HepG2 (cell line): Measurements from ENCODE around the gene CASZ1. TPM values are rescaled to one million over a fixed set of nuclear protein-coding genes. Genes with fewer than 3 reads are reported as not detected.

Experiments used
- BATF2 ChIP-seq: sonication (generic); formaldehyde crosslinking; IDR thresholded peaks from 2 replicates; pipeline ENCODE4 v1.8.0; 2022; ENCODE audit warnings: mild to moderate bottlenecking, missing genetic modification reagents, moderate library complexity
- FIP1L1 ChIP-seq: fragments of 200-400 bp; formaldehyde crosslinking; IDR thresholded peaks from 2 replicates; pipeline ENCODE4 v1.6.1; 2018; ENCODE audit warnings: low read depth, mild to moderate bottlenecking, low read length, moderate library complexity, borderline replicate concordance; ENCODE audit not compliant: insufficient read depth
- FLYWCH1 ChIP-seq: sonication (generic); formaldehyde crosslinking; IDR thresholded peaks from 2 replicates; pipeline ENCODE4 v1.8.1; 2023; ENCODE audit warnings: mild to moderate bottlenecking, missing genetic modification reagents
- FOXA3 ChIP-seq: IDR thresholded peaks from 2 replicates; pipeline ENCODE4 v1.6.1; 2016; ENCODE audit warnings: missing genetic modification reagents, missing compliant biosample characterization
- ISX ChIP-seq: sonication (generic); formaldehyde crosslinking; conservative IDR thresholded peaks from 2 replicates; pipeline ENCODE4 v1.5.0; 2020; ENCODE audit warnings: missing genetic modification reagents
- KDM5A ChIP-seq: fragments of 200-600 bp; sonication (generic); IDR thresholded peaks from 2 replicates; pipeline ENCODE4 v1.7.0; 2018; ENCODE audit warnings: antibody characterized with exemption, mild to moderate bottlenecking, low read length, borderline replicate concordance
- MAFG ChIP-seq: sonication (generic); formaldehyde crosslinking; IDR thresholded peaks from 2 replicates; pipeline ENCODE4 v1.5.1; 2020; ENCODE audit warnings: mild to moderate bottlenecking, missing genetic modification reagents
- MATR3 ChIP-seq: sonication (generic); formaldehyde crosslinking; IDR thresholded peaks from 2 replicates; pipeline ENCODE4 v1.4.0; 2020; ENCODE audit warnings: missing genetic modification reagents
- MTF2 ChIP-seq: sonication (generic); formaldehyde crosslinking; IDR thresholded peaks from 2 replicates; pipeline ENCODE4 v1.5.0; 2020; ENCODE audit warnings: missing genetic modification reagents, borderline replicate concordance
- PATZ1 ChIP-seq: sonication (generic); formaldehyde crosslinking; IDR thresholded peaks from 2 replicates; pipeline ENCODE4 v1.4.0; 2020; ENCODE audit warnings: missing genetic modification reagents
- RAD21 ChIP-seq: fragments of 450-650 bp; formaldehyde crosslinking; IDR thresholded peaks from 2 replicates; pipeline ENCODE4 v1.5.0; 2020; ENCODE audit warnings: mild to moderate bottlenecking
- RXRA ChIP-seq: sonication (generic); formaldehyde crosslinking; IDR thresholded peaks from 2 replicates; pipeline ENCODE4 v1.5.1; 2020; ENCODE audit warnings: missing genetic modification reagents
- RXRB ChIP-seq: IDR thresholded peaks from 2 replicates; pipeline ENCODE4 v1.6.1; 2016; ENCODE audit warnings: borderline replicate concordance, missing genetic modification reagents, missing compliant biosample characterization
- STAG1 ChIP-seq: sonication (generic); formaldehyde crosslinking; IDR thresholded peaks from 2 replicates; pipeline ENCODE4 v1.4.0; 2020; ENCODE audit warnings: missing genetic modification reagents
- TFAP4 ChIP-seq: sonication (generic); IDR thresholded peaks from 2 replicates; pipeline ENCODE4 v1.6.1; 2016; ENCODE audit warnings: low read depth, borderline replicate concordance
- ZBTB2 ChIP-seq: sonication (generic); formaldehyde crosslinking; IDR thresholded peaks from 2 replicates; pipeline ENCODE4 v1.8.0; 2022; ENCODE audit warnings: low read depth, missing genetic modification reagents
- ZBTB33 ChIP-seq: sonication (generic); formaldehyde crosslinking; IDR thresholded peaks from 2 replicates; pipeline ENCODE4 v1.4.0; 2020; ENCODE audit warnings: missing genetic modification reagents
- ZBTB42 ChIP-seq: sonication (generic); formaldehyde crosslinking; IDR thresholded peaks from 2 replicates; pipeline ENCODE4 v1.5.0; 2020; ENCODE audit warnings: mild to moderate bottlenecking, missing genetic modification reagents
- ZKSCAN1 ChIP-seq: fragments of 150-350 bp; IDR thresholded peaks from 2 replicates; pipeline ENCODE4 v1.6.1; 2014; ENCODE audit warnings: low read length
- ZNF501 ChIP-seq: sonication (generic); formaldehyde crosslinking; IDR thresholded peaks from 2 replicates; pipeline ENCODE4 v1.5.1; 2020; ENCODE audit warnings: mild to moderate bottlenecking, moderate library complexity, missing genetic modification reagents
- ZNF605 ChIP-seq: sonication (generic); formaldehyde crosslinking; IDR thresholded peaks from 2 replicates; pipeline ENCODE4 v1.8.0; 2022; ENCODE audit warnings: mild to moderate bottlenecking, missing genetic modification reagents
- ZNF614 ChIP-seq: IDR thresholded peaks from 2 replicates; pipeline ENCODE4 v1.6.1; 2018; ENCODE audit warnings: missing biosample characterization, missing genetic modification reagents, inconsistent platforms, borderline replicate concordance
- ZNF619 ChIP-seq: sonication (generic); formaldehyde crosslinking; IDR thresholded peaks from 2 replicates; pipeline ENCODE4 v1.4.0; 2020; ENCODE audit warnings: mild to moderate bottlenecking, missing genetic modification reagents
- polyA plus RNA-seq, 8 experiments: library from polyadenylated mRNA; depleted of rRNA in 3 of 8; stranded (reverse) in 7 of 8; unstranded in 1 of 8; fragments of >200 nt; fragmentation: Illumina TruSeq in 4 of 8; extraction: Trizol in 4 of 8; gene quantifications; 2 replicates each; pipeline versions ENCODE4 v1.2.1 to v1.2.3, GENCODE V29; 2011 to 2016; ENCODE audit warnings: low read depth in 4 of 8, missing spikeins in 1 of 8, mixed read lengths in 1 of 8; ENCODE audit not compliant: insufficient read depth in 1 of 8
- total RNA-seq, 5 experiments: library from RNA; depleted of rRNA; stranded (reverse); fragments of >200 nt; fragmentation: Illumina TruSeq; extraction: Trizol; gene quantifications; 2 replicates each; pipeline ENCODE4 v1.2.3, GENCODE V29; 2016; ENCODE audit warnings: low read depth in 1 of 5

Gene CASZ1
- total and polyA plus RNA-seq, 2 of the 13 experiments (the other 11 are each of a cell fraction or from before 2014, with no cell fraction given), result 1.9 to 3.7 TPM

GRCh38 chr1:10692401-10693021 lies 103.9 kb downstream of the CASZ1 start (continued):
- TF ChIP-seq FOXA3 (CRISPR knock-in tag) (peak; percentile 13; the same call in 1 of the 2 replicates), RAD21 (peak; percentile 66), RXRB (peak; percentile 17; the same call in 1 of the 2 replicates), ZBTB33 (no peak), MAFG (no peak), ZBTB42 (CRISPR knock-in tag) (no peak), FLYWCH1 (CRISPR knock-in tag) (no peak), MTF2 (CRISPR knock-in tag) (no peak), PATZ1 (CRISPR knock-in tag) (peak; percentile 81), FIP1L1 (no peak), RXRA (CRISPR knock-in tag) (peak; percentile 39; the same call in 1 of the 2 replicates), ZNF619 (CRISPR knock-in tag) (peak; percentile 17; the same call in 1 of the 2 replicates), KDM5A (no peak), BATF2 (no peak), ZNF501 (CRISPR knock-in tag) (no peak), MATR3 (CRISPR knock-in tag) (no peak), ZBTB2 (CRISPR knock-in tag) (no peak), TFAP4 (peak; percentile 31; the same call in 1 of the 2 replicates), ISX (CRISPR knock-in tag) (no peak), STAG1 (peak; percentile 69), ZNF614 (no peak), ZKSCAN1 (0 out of 2 replicates have a peak, but pooled peaks have one; percentile 12), ZNF605 (CRISPR knock-in tag) (no peak)
